H1 (cell line): ENCODE data around the gene SPCS3. TPM values are rescaled to one million over a fixed set of nuclear protein-coding genes. Genes with fewer than 3 reads are reported as not detected.

Experiments used
- CTCF ChIA-PET: fragments of 300-600 bp; sonication (Branson Sonifier 250); formaldehyde crosslinking; loops from one replicate; lab custom pipeline; 2021; ENCODE audit not compliant: partially characterized antibody; lab: Charles Lee
- POLR2A ChIA-PET: fragments of 300-600 bp; sonication (Branson Sonifier 250); formaldehyde crosslinking; loops from one replicate; lab custom pipeline; 2021; ENCODE audit warnings: inconsistent platforms; ENCODE audit not compliant: partially characterized antibody; lab: Charles Lee
- DNase-seq, 2 experiments: peaks; one replicate each; pipeline versions ENCODE4 v3.0.0 to v3.0.0-alpha.2; 2010 to 2022; ENCODE audit warnings: low spot score in 2 of 2, low read depth in 1 of 2, mixed read lengths in 1 of 2
- FAIRE-seq: peaks from 2 replicates; lab custom pipeline; 2011; peaks lifted over from hg19 to GRCh38; lab: Jason Lieb, UNC
- H2AFZ ChIP-seq: 2 replicates; pipeline ENCODE4 v1.8.1; 2012; ENCODE audit warnings: low read length, inconsistent platforms
- H2AK5ac ChIP-seq: 2 replicates; pipeline ENCODE4 v1.6.1; 2013; ENCODE audit warnings: low read depth, low read length
- H2BK120ac ChIP-seq: replicated peaks from 2 replicates; pipeline ENCODE3; 2013; ENCODE audit warnings: low read depth, low read length, inconsistent platforms
- H2BK12ac ChIP-seq: 2 replicates; pipeline ENCODE4 v1.6.1; 2013; ENCODE audit warnings: low read depth, low read length
- H2BK15ac ChIP-seq: 2 replicates; pipeline ENCODE4 v1.6.1; 2013; ENCODE audit warnings: low read length
- H2BK20ac ChIP-seq: 2 replicates; pipeline ENCODE4 v1.6.1; 2013; ENCODE audit warnings: low read length
- H2BK5ac ChIP-seq: 2 replicates; pipeline ENCODE4 v1.6.1; 2013; ENCODE audit warnings: low read depth, low read length
- H3K14ac ChIP-seq: 2 replicates; pipeline ENCODE4 v1.6.1; 2013; ENCODE audit warnings: inconsistent platforms; ENCODE audit not compliant: insufficient read length
- H3K18ac ChIP-seq: 2 replicates; pipeline ENCODE4 v1.6.1; 2013; ENCODE audit warnings: low read length; ENCODE audit errors: extremely low read depth
- H3K23ac ChIP-seq: 2 replicates; pipeline ENCODE4 v1.6.1; 2013; ENCODE audit warnings: inconsistent platforms; ENCODE audit not compliant: insufficient read length
- H3K23me2 ChIP-seq: 2 replicates; pipeline ENCODE4 v1.6.1; 2013; ENCODE audit warnings: low read depth, low read length
- H3K27ac ChIP-seq: 2 replicates; pipeline ENCODE4 v1.6.1; 2011; ENCODE audit warnings: low read depth, low read length, inconsistent platforms
- H3K27me3 ChIP-seq, 4 experiments: replicated peaks in 1 of 4; 1 replicate in 1 of 4; 2 replicates in 3 of 4; pipeline versions ENCODE4 v1.6.1 to v1.8.1; 2011 to 2013; ENCODE audit warnings: low read length in 3 of 4, mild to moderate bottlenecking in 3 of 4, inconsistent platforms in 2 of 4, mixed read lengths in 2 of 4, moderate library complexity in 1 of 4; ENCODE audit not compliant: control insufficient read depth in 3 of 4, insufficient read depth in 3 of 4; ENCODE audit errors: extremely low read depth in 1 of 4
- H3K36me3 ChIP-seq, 4 experiments: 2 replicates each; pipeline versions ENCODE4 v1.6.1 to v1.8.1; 2011 to 2013; ENCODE audit warnings: mild to moderate bottlenecking in 4 of 4, low read length in 3 of 4, moderate library complexity in 2 of 4, control low read depth in 1 of 4, inconsistent platforms in 1 of 4; ENCODE audit not compliant: insufficient read depth in 4 of 4, control insufficient read depth in 2 of 4
- H3K4ac ChIP-seq: replicated peaks from 2 replicates; pipeline ENCODE3; 2013; ENCODE audit warnings: low read length, low read depth, mixed read lengths, inconsistent platforms; ENCODE audit not compliant: insufficient read length
- H3K4me1 ChIP-seq, 4 experiments: replicated peaks in 1 of 4; 1 replicate in 1 of 4; 2 replicates in 3 of 4; pipeline versions ENCODE4 v1.6.1 to v1.8.1; 2011 to 2013; ENCODE audit warnings: low read length in 3 of 4, inconsistent platforms in 2 of 4, mixed read lengths in 1 of 4; ENCODE audit not compliant: insufficient read depth in 4 of 4, control insufficient read depth in 3 of 4
- H3K4me2 ChIP-seq, 2 experiments: 2 replicates each; pipeline versions ENCODE4 v1.6.1 to v1.8.1; 2011 to 2013; ENCODE audit warnings: low read depth in 2 of 2, low read length in 2 of 2, control low read depth in 1 of 2, inconsistent platforms in 1 of 2, mild to moderate bottlenecking in 1 of 2; ENCODE audit not compliant: insufficient read depth in 1 of 2
- H3K4me3 ChIP-seq, 4 experiments: fragments of 200-600, 300-600 bp in 1 of 4; sonication (generic), shearing (Covaris generic), sonication (Bioruptor Twin) in 1 of 4; 2 replicates each; pipeline versions ENCODE4 v1.5.1 to v1.8.1; 2011 to 2016; ENCODE audit warnings: low read length in 4 of 4, low read depth in 3 of 4, control low read depth in 2 of 4, inconsistent platforms in 2 of 4, mild to moderate bottlenecking in 2 of 4, mixed read lengths in 1 of 4, moderate library complexity in 1 of 4; ENCODE audit not compliant: insufficient read depth in 2 of 4; ENCODE audit errors: extremely low read depth in 1 of 4
- H3K56ac ChIP-seq: replicated peaks from 2 replicates; pipeline ENCODE3; 2013; ENCODE audit warnings: low read depth, mild to moderate bottlenecking, mixed read lengths, low read length, inconsistent platforms; ENCODE audit not compliant: insufficient read length
- H3K79me1 ChIP-seq: 2 replicates; pipeline ENCODE4 v1.6.1; 2013; ENCODE audit warnings: low read depth, low read length, control low read depth
- H3K79me2 ChIP-seq, 2 experiments: 2 replicates each; pipeline versions ENCODE4 v1.6.1 to v1.8.1; 2012 to 2013; ENCODE audit warnings: low read length in 2 of 2, mild to moderate bottlenecking in 2 of 2, inconsistent platforms in 1 of 2; ENCODE audit not compliant: insufficient read depth in 2 of 2, control insufficient read depth in 1 of 2
- H3K9ac ChIP-seq, 4 experiments: replicated peaks in 1 of 4; 1 replicate in 1 of 4; 2 replicates in 3 of 4; pipeline versions ENCODE4 v1.6.1 to v1.8.1; 2011 to 2013; ENCODE audit warnings: low read depth in 3 of 4, low read length in 3 of 4, control low read depth in 2 of 4, mild to moderate bottlenecking in 2 of 4, moderate library complexity in 2 of 4, inconsistent platforms in 1 of 4; ENCODE audit errors: extremely low read depth in 1 of 4
- H3K9me3 ChIP-seq, 2 experiments: 2 replicates each; pipeline versions ENCODE4 v1.6.1 to v1.8.1; 2012 to 2013; ENCODE audit warnings: mild to moderate bottlenecking in 2 of 2, moderate library complexity in 2 of 2, control low read depth in 1 of 2, inconsistent platforms in 1 of 2, low read depth in 1 of 2, low read length in 1 of 2, mixed read lengths in 1 of 2; ENCODE audit not compliant: insufficient read depth in 2 of 2
- H4K20me1 ChIP-seq, 2 experiments: replicated peaks in 1 of 2; 2 replicates each; pipeline versions ENCODE3 to v1.8.1; 2011 to 2013; ENCODE audit warnings: inconsistent platforms in 2 of 2, low read length in 2 of 2, mild to moderate bottlenecking in 1 of 2; ENCODE audit not compliant: insufficient read depth in 2 of 2, control insufficient read depth in 1 of 2
- H4K5ac ChIP-seq: 2 replicates; pipeline ENCODE4 v1.6.1; 2013; ENCODE audit warnings: low read length, low read depth, mixed read lengths, inconsistent platforms; ENCODE audit not compliant: insufficient read length
- H4K8ac ChIP-seq: 2 replicates; pipeline ENCODE4 v1.8.0; 2013; ENCODE audit warnings: mild to moderate bottlenecking, moderate library complexity, low read length, inconsistent platforms; ENCODE audit not compliant: insufficient read depth; ENCODE audit errors: extremely low read depth
- H4K91ac ChIP-seq: replicated peaks from 2 replicates; pipeline ENCODE3; 2013; ENCODE audit warnings: low read length, mixed read lengths, inconsistent platforms; ENCODE audit not compliant: insufficient read length
- KDM4A ChIP-seq: IDR thresholded peaks from one replicate; pipeline ENCODE4 v1.7.1; 2012; ENCODE audit warnings: low read depth, mild to moderate bottlenecking, moderate library complexity, low read length, inconsistent platforms; ENCODE audit not compliant: severe bottlenecking
- TAF1 ChIP-seq: IDR thresholded peaks from 2 replicates; pipeline ENCODE4 v1.6.1; 2011; ENCODE audit warnings: mild to moderate bottlenecking, low read depth, low read length
- polyA plus RNA-seq, 7 experiments: library from polyadenylated mRNA; depleted of rRNA in 3 of 7; stranded (reverse) in 5 of 7; unstranded in 2 of 7; fragments of >200 nt in 5 of 7; fragments of 200-250 nt in 2 of 7; gene quantifications; 1 replicate in 5 of 7; 2 replicates in 1 of 7; 4 replicates in 1 of 7; pipeline versions ENCODE4 v1.2.1 to v1.2.3, GENCODE V29; 2011 to 2013; ENCODE audit warnings: missing spikeins in 2 of 7, mixed read lengths in 2 of 7
- total RNA-seq: library from RNA; stranded (reverse); fragmentation: NEBNext Ultra II Directional; extraction: Animal tissue kit (Norgen Biotek cat#: 25700); gene quantifications from 2 replicates; pipeline ENCODE4 v1.2.1, GENCODE V29; 2021

The SPCS3 gene
- total and polyA plus RNA-seq, 2 of the 8 experiments (the other 6 are each of a cell fraction or from before 2014, with no cell fraction given) = 18.4 to 117 TPM

DNA sequence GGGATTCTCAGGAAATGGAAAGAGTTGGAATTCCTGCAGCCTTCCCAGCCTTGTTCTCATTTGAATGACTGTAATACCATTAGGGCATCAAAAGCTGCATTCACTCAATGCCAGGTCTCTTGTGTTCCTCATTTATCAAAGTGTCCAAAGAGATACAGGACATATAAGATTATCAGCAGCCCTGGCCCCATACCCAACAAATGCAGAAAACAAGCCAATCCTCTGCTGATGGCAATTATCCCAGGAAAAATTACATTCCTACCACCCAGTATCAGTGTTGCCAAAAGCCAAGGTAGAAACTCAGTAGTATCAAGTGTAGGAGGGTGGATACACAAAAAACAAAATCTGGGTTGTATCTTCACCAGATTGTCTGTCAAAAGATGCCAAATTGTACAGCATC lies 32.2 kb upstream of the SPCS3 start:
- CTCF ChIA-PET = interaction anchor here (1.0 to 4.0 kb wide), 3 partner anchors 10 to 53 kb away, joined by 3 to 14 read pairs (median 7); no protein-coding TSS in a partner anchor
- no peak for FAIRE-seq

More for the DNA sequence above, 32.2 kb upstream of the SPCS3 start:
- TF ChIP-seq TAF1 = no peak
- no peak for TF ChIP-seq KDM4A
- no peaks in the 10 kb centered on the region for H3K36me3 ChIP-seq
- H2BK12ac ChIP-seq = no peak overlapping the region
- H2BK5ac ChIP-seq = no peak overlapping the region
- H2AFZ ChIP-seq = no peak overlapping the region
- no peak overlapping the region for H3K18ac ChIP-seq
- no peak overlapping the region for H3K9ac ChIP-seq
- H3K27ac ChIP-seq = no peak overlapping the region
- H3K14ac ChIP-seq = no peak overlapping the region
- no peak overlapping the region for H4K91ac ChIP-seq
- H2AK5ac ChIP-seq = no peak overlapping the region
- no peak for DNase-seq
- no peak overlapping the region for H3K23ac ChIP-seq
- no peak overlapping the region for H3K56ac ChIP-seq
- POLR2A ChIA-PET = no interaction called here
- no peaks in the 10 kb centered on the region for H3K4me1 ChIP-seq
- no peaks in the 10 kb centered on the region for H3K79me2 ChIP-seq
- no peaks in the 10 kb centered on the region for H4K20me1 ChIP-seq
- no peak overlapping the region for H3K4me2 ChIP-seq
- no peaks in the 10 kb centered on the region for H3K9me3 ChIP-seq
- H3K79me1 ChIP-seq = no peaks in the 10 kb centered on the region
- H3K4ac ChIP-seq = no peak overlapping the region
- H3K23me2 ChIP-seq = no peaks in the 10 kb centered on the region
- H3K4me3 ChIP-seq = no peak overlapping the region
- H4K5ac ChIP-seq = no peak overlapping the region
- no peak overlapping the region for H4K8ac ChIP-seq
- H2BK15ac ChIP-seq = no peak overlapping the region
- H2BK20ac ChIP-seq = no peak overlapping the region
- H2BK120ac ChIP-seq = no peak overlapping the region
- H3K27me3 ChIP-seq = no peaks in the 10 kb centered on the region
